HG02588 (cell line): ENCODE results near the gene GPR37.
A peak's percentile ranks its signal among the peaks of the same experiment; 100 is the strongest.

Source experiments
- ATAC-seq: cut with Tn5 transposase; IDR thresholded peaks from one replicate; pipeline ENCODE4 v1.9.1; 2021; ENCODE audit warnings: mild to moderate bottlenecking, moderate library complexity; ENCODE audit not compliant: unreplicated experiment

The GPR37 gene

DNA sequence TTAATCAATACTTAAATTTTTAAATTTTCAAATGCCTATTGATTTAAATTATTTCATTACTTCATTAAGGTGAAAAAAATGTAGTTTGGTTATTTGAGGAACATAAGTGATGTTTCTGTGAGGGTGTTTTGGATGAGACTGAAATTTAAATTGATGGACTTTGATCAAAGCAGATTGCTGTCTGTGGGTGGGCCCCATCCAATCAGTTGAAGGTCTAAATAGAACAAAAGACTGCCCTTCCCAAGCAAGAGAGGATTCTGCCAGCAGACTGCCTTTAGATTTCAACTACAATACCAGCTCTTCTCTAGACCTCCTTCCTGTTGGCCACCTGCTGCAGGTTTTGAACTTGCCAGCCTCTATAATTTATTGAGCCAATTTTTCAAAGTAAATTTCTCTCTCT is 14.5 kb upstream of the GPR37 start:
- no peak for ATAC-seq

GRCh38 chr7:124779620-124780019 is 14.0 kb upstream of the GPR37 start:
- ATAC-seq: no peak

- ATAC-seq: no peak
These were observed 13.6 kb upstream of the GPR37 start for GRCh38 chr7:124779194-124779593.

GRCh38 chr7:124777268-124777667 is 11.7 kb upstream of the GPR37 start:
- ATAC-seq: no peak

DNA sequence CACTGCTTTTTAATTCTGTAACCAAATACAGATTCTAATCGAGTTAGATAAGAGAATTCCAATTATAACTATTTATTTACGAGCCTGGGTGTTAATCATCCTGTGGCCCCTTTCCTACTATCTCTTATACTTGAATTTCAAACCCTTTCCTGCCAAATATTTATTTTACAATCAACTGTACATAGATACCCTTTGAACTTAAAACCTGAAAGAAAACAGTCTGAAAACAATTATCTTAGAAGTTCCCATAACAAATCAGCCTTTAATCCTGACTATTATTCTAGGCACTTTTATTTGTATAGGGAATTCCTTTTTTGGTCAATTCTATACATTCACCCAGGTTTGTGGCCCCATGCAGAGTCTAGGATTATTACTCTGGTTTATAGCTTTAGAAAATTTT is 10.6 kb upstream of the GPR37 start:
- no peak for ATAC-seq

GRCh38 chr7:124775422-124775821 is 9.8 kb upstream of the GPR37 start:
- no peak for ATAC-seq

- ATAC-seq: no peak
These were observed 8.3 kb upstream of the GPR37 start for GRCh38 chr7:124773938-124774337.

GRCh38 chr7:124773339-124773738 is 7.7 kb upstream of the GPR37 start:
- ATAC-seq: no peak

GRCh38 chr7:124769136-124769535 is 3.5 kb upstream of the GPR37 start:
- ATAC-seq: no peak

DNA sequence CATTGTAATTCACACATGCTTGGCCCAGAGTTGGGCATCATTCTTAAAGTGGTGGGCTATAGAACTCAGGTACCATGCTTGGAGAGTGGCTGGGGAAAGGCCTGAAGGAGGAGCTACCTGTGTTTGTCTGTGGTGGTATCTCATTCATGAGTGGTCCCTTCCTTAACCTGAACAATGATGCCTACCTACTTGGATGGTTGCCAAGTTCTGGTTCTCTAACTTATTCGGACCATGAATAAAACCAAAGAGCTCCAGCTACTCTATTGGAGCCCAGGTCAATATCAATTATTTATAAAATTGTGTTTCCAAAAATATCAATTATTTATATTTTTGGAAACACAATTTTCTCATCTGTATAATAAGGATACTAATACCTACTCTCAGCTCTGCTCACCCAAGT is 2.9 kb upstream of the GPR37 start:
- ATAC-seq: no peak

DNA sequence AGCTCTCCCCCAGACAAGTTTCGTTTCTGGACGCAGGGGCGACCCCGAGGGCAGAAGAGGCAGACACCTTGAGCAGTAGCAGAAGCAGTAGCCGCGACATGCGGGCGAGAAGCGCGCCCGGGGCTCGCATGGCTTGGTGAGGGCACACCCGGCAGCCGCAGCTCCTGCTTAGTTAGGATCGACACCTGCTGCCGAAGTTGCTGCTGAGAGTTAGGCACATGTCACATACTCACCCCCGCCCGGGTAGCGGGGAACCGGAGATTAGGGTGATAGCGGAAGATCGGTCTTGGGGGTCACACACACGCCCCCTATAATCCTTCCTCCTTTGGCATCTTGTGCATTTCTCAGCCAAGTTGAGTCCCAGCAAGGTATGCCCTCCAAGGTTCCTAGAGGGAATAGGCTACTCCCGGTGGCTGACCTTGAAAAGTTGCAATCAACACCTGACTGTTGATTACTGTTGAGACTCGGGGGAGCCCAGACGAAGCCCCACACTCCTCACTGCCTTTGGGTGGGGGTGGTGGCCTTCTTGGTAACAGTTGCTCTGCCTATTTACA is 668 bp downstream of the GPR37 start:
- peak; percentile 34 for ATAC-seq

DNA sequence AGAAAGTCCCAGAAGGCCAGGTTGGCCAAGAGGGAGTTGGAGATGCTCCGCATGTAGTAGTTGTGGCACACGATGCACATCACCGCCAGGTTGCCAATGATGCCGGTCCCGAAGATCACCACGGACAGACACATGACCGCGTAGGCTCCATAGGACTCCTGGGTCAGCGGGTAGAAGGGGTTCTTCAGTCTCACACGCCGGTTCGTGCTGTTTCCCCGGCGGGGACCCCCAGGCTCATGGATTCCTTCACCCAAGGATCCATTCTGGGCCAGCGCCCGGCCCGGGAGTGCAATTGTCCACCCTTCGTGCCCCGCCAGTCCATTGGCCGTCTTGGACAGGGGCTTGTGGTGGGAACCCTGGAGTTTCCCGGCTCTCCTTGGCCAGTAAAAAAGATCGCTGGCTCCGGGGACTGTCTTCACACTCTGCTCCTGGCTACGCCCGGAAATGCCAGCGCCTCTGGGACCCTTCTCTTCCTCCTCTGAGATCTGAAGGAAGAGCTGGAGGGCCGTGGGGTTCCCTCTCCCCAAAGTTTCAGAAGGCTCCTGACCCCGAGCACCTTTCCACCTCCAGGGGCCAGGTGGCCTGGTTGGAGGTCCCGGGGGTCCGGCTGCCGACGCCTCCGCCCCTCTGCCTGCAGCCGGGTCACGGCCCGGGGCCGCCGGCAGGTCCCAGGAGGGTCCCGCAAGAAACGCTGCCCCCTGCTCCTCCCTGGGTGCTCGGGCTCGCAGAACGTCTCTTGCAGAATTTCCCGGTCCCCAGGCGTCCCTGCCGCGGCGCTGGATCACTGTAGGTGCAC is 1.3 kb downstream of the GPR37 start:
- no peak for ATAC-seq

DNA sequence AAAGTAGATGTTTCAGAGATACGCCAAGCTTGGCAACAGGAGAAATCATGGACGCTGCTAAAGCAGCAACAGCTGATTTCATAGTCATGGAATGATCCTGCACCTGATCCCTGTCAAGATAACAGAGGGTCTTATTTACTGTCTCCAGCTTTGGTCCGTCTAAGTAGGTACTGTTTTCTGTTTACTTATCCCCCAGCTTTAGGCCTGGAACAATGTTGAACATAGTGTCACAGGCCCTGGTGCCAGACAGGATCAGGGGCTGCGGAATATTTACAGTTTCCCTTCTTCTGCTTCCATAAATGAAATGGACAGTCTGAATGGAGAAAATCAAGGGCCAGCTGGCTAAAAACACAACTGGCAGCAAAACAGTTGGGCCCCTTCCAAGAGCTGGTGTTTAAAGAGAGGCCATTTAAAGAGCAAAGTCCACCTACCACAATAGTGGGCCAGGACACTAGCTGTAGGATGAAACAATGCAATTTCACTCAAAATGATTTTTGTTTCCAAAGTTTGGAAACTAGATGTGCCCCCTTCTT is 2.9 kb downstream of the GPR37 start:
- ATAC-seq: no peak

DNA sequence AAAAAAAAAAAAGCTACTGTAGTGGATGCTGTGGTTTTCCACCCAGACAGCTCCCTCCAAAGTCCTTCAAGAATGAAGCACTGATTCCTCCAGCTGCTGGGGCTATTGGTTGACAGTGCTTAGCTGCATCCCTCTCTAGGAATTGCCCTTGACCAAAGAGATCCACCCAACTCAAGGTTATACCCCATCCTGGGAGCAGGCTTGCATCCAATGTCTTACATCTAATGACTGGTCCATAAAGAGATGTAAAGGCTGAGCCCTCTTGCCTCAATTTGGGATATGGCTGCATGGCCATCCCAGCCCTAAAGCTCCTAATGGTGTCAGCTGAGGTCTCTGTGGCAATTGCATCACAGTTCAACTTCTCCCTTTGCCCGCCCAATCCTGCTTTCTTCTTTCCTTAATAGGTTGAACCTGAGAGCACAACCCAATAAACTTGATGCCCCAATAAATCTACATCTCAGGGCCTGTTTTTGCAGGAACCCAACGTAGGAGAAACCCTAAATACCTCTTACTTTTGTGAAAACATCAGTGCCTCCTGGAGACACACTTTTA is 4.4 kb downstream of the GPR37 start:
- no peak for ATAC-seq

DNA sequence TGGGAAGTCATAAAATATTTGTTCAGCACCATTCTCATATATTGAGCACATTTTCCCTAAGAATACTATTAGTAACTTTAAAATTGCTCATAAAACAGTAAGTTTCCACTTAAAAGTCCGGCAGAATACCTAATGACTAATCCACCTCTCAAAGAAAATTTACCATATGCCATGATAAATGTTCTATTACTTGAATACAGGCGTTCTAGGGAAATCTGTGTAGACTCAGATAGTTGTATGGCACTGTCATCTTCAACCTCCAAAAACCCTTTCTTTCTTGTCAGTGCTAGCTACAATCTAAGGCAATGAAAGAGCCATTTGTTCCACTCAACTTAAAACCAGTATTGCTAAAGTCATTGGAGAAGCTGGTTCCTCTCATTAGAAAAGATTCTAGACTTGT is 7.3 kb downstream of the GPR37 start:
- no peak for ATAC-seq

- no peak for ATAC-seq
These were observed 10.9 kb downstream of the GPR37 start for GRCh38 chr7:124754576-124755268.

GRCh38 chr7:124752310-124752709 is 13.3 kb downstream of the GPR37 start:
- ATAC-seq: no peak

DNA sequence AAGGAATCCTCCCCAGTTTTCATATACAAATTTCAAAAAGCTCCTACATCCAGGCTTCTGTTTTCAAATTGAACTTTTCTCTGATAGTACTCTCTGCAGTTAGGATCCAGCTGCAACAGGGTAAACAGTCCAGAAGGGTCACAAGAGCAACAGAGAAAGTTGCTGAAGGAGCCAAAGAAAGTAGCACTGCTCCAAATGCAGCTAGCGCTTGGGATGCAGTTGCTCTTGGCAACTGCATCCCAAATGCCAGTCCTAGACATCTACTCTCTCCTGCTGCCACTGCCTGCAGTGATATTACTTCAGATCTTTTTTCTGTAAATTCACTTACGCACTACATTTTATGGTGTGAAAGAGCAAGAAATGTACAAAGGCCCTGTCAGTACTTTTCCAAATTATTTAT is 14.6 kb downstream of the GPR37 start:
- no peak for ATAC-seq

DNA sequence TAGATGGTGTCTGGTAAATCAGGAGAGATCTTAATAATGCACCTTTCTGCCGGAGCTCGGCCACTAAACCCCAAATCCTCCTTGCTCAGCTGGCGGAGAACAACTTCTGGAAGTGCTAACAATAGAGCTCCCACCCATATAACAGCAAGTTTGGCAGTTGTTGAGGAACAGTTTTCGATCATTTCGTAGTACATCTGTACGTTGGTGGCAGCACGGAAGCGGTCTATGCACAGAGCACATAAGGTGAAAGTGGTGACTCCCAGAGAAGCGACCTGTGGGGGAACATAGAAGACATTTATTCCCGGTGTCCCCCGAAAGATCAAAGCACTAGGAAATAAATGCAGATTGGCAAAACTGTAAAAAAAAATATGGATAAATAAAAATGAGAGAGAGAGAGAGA is 18.5 kb downstream of the GPR37 start:
- no peak for ATAC-seq

GRCh38 chr7:124738639-124739038 is 27.0 kb downstream of the GPR37 start:
- ATAC-seq: no peak

GRCh38 chr7:124737760-124738300 is 27.8 kb downstream of the GPR37 start:
- no peak for ATAC-seq
